H1 (cell line): ENCODE measurements around the gene GALR2. TPM values are rescaled to one million over a fixed set of nuclear protein-coding genes. Genes with fewer than 3 reads are reported as not detected.

Experiments used
- ASH2L ChIP-seq: fragments of 200-600, 300-600 bp; sonication (generic); IDR thresholded peaks from one replicate; pipeline ENCODE4 v1.7.1; 2017; ENCODE audit warnings: low read length
- BACH1 ChIP-seq: IDR thresholded peaks from 2 replicates; pipeline ENCODE4 v1.6.1; 2012; ENCODE audit warnings: low read length, improper control_type of control experiment
- BCL11A ChIP-seq, 2 experiments: IDR thresholded peaks; one replicate each; pipeline ENCODE4 v1.6.1; 2011; ENCODE audit warnings: low read depth in 2 of 2, low read length in 2 of 2, mild to moderate bottlenecking in 2 of 2
- CBX5 ChIP-seq: fragments of 300-800, 300-1000 bp; sonication (generic); IDR thresholded peaks from 2 replicates; pipeline ENCODE4 v1.7.1; 2016; ENCODE audit warnings: antibody characterized with exemption, low read length, low read depth
- CEBPB ChIP-seq: IDR thresholded peaks from 2 replicates; pipeline ENCODE4 v1.6.1; 2012; ENCODE audit warnings: low read depth, low read length
- CHD1 ChIP-seq: IDR thresholded peaks from 2 replicates; pipeline ENCODE4 v1.6.1; 2012; ENCODE audit warnings: low read depth, low read length, improper control_type of control experiment
- CHD2 ChIP-seq: IDR thresholded peaks from 2 replicates; pipeline ENCODE4 v1.6.1; 2012; ENCODE audit warnings: low read length, improper control_type of control experiment
- CREB1 ChIP-seq: IDR thresholded peaks from 2 replicates; pipeline ENCODE4 v1.6.1; 2012; ENCODE audit warnings: inconsistent platforms
- EZH2 ChIP-seq: fragments of 200-600 bp; sonication (generic); IDR thresholded peaks from 2 replicates; pipeline ENCODE4 v1.7.1; 2012; ENCODE audit warnings: low read depth, mild to moderate bottlenecking, moderate library complexity, low read length, inconsistent platforms; ENCODE audit not compliant: severe bottlenecking
- JUN ChIP-seq: IDR thresholded peaks from 2 replicates; pipeline ENCODE4 v1.6.1; 2011; ENCODE audit warnings: low read depth, mild to moderate bottlenecking, improper control_type of control experiment, low read length
- POLR2A ChIP-seq, 2 experiments: IDR thresholded peaks; 1 replicate in 1 of 2; 2 replicates in 1 of 2; pipeline ENCODE4 v1.6.1; 2011; ENCODE audit warnings: low read depth in 2 of 2, low read length in 2 of 2, mild to moderate bottlenecking in 2 of 2; ENCODE audit errors: control extremely low read depth in 1 of 2
- POLR2AphosphoS5 ChIP-seq: IDR thresholded peaks from 2 replicates; pipeline ENCODE4 v1.6.1; 2011; ENCODE audit warnings: low read depth, low read length
- POU5F1 ChIP-seq: IDR thresholded peaks from 2 replicates; pipeline ENCODE4 v1.6.1; 2011; ENCODE audit warnings: low read depth, mild to moderate bottlenecking, low read length, moderate library complexity
- RAD21 ChIP-seq, 2 experiments: IDR thresholded peaks in 1 of 2; conservative IDR thresholded peaks in 1 of 2; 2 replicates each; pipeline ENCODE4 v1.6.1; 2011; ENCODE audit warnings: low read depth in 2 of 2, low read length in 2 of 2, improper control_type of control experiment in 1 of 2, inconsistent platforms in 1 of 2, mild to moderate bottlenecking in 1 of 2, moderate library complexity in 1 of 2
- RBBP5 ChIP-seq: IDR thresholded peaks from 2 replicates; pipeline ENCODE4 v1.7.1; 2012; ENCODE audit warnings: low read depth, mild to moderate bottlenecking, inconsistent platforms, low read length, moderate library complexity, borderline replicate concordance
- SAP30 ChIP-seq: fragments of 300-600 bp; sonication (generic); IDR thresholded peaks from 2 replicates; pipeline ENCODE4 v1.7.1; 2012; ENCODE audit warnings: low read length, moderate library complexity, mild to moderate bottlenecking, inconsistent platforms; ENCODE audit not compliant: insufficient read depth, insufficient replicate concordance
- SIRT6 ChIP-seq: IDR thresholded peaks from one replicate; pipeline ENCODE4 v1.7.1; 2012; ENCODE audit warnings: low read length, inconsistent platforms
- SP1 ChIP-seq: IDR thresholded peaks from 2 replicates; pipeline ENCODE4 v1.6.1; 2011; ENCODE audit warnings: low read depth, low read length
- SUZ12 ChIP-seq: fragments of 200-600 bp; sonication (generic); IDR thresholded peaks from 2 replicates; pipeline ENCODE4 v1.6.1; 2012; ENCODE audit warnings: mild to moderate bottlenecking, inconsistent platforms, low read length, moderate library complexity, mixed read lengths
- TAF1 ChIP-seq: IDR thresholded peaks from 2 replicates; pipeline ENCODE4 v1.6.1; 2011; ENCODE audit warnings: mild to moderate bottlenecking, low read depth, low read length
- TBP ChIP-seq: IDR thresholded peaks from 2 replicates; pipeline ENCODE4 v1.6.1; 2011; ENCODE audit warnings: low read depth, low read length, improper control_type of control experiment
- YY1 ChIP-seq: IDR thresholded peaks from 2 replicates; pipeline ENCODE4 v1.6.1; 2011; ENCODE audit warnings: low read depth, mild to moderate bottlenecking, low read length
- polyA plus RNA-seq, 7 experiments: library from polyadenylated mRNA; depleted of rRNA in 3 of 7; stranded (reverse) in 5 of 7; unstranded in 2 of 7; fragments of >200 nt in 5 of 7; fragments of 200-250 nt in 2 of 7; gene quantifications; 1 replicate in 5 of 7; 2 replicates in 1 of 7; 4 replicates in 1 of 7; pipeline versions ENCODE4 v1.2.1 to v1.2.3, GENCODE V29; 2011 to 2013; ENCODE audit warnings: missing spikeins in 2 of 7, mixed read lengths in 2 of 7
- total RNA-seq: library from RNA; stranded (reverse); fragmentation: NEBNext Ultra II Directional; extraction: Animal tissue kit (Norgen Biotek cat#: 25700); gene quantifications from 2 replicates; pipeline ENCODE4 v1.2.1, GENCODE V29; 2021
- TF ChIP-seq, protein P1 (sequence below): IDR thresholded peaks from 2 replicates; pipeline ENCODE4 v1.6.1; 2012; ENCODE audit warnings: inconsistent platforms

Gene GALR2
- total and polyA plus RNA-seq, 2 of the 8 experiments (the other 6 are each of a cell fraction or from before 2014, with no cell fraction given), result 0.86 to 2.2 TPM

GRCh38 chr17:76103274-76104139 lies 28.9 kb downstream of the GALR2 start, which contains the start of gene EXOC7 (continued):
- TF ChIP-seq BCL11A (IDR thresholded peaks at IDR 0.05; ENCODE audit: low read depth in 2 of 2, low read length in 2 of 2) (no peak), BACH1 (no peak; the same call in 1 of the 2 replicates), SP1 (no peak), RBBP5 (0 out of 2 replicates have a peak, but pooled peaks have one; percentile 49), CEBPB (no peak; the same call in 1 of the 2 replicates), RAD21 (IDR thresholded peaks at IDR 0.05 in 1 of 2, conservative IDR thresholded peaks at IDR 0.05 in 1 of 2; ENCODE audit: low read depth in 2 of 2, low read length in 2 of 2) (peak in 1 of 2 experiments; percentile 14; a peak in 1 of 4 replicates), ASH2L (peak; percentile 64), TAF1 (peak; percentile 77), JUN (no peak), CHD1 (no peak), EZH2 (no peak), CBX5 (no peak), SUZ12 (no peak), TBP (peak; percentile 38; the same call in 1 of the 2 replicates), SAP30 (no peak), POLR2AphosphoS5 (peak; percentile 90), POU5F1 (no peak), SIRT6 (no peak), YY1 (peak; percentile 98), CREB1 (peak; percentile 22; the same call in 1 of the 2 replicates), POLR2A (IDR thresholded peaks at IDR 0.05; ENCODE audit: control extremely low read depth in 1 of 2, low read depth in 2 of 2, low read length in 2 of 2) (peak in 1 of 2 experiments; percentile 66; a peak in 2 of 3 replicates), CHD2 (no peak)
- TF ChIP-seq, protein P1, sequence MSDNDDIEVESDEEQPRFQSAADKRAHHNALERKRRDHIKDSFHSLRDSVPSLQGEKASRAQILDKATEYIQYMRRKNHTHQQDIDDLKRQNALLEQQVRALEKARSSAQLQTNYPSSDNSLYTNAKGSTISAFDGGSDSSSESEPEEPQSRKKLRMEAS, result peak; percentile 46; the same call in 1 of the 2 replicates
